ENCODE measurements around the gene DCST1. TPM values are rescaled to one million over a fixed set of nuclear protein-coding genes. Genes with fewer than 3 reads are reported as not detected.
A peak's percentile ranks its signal among the peaks of the same experiment; 100 is the strongest.

Gene DCST1
- total RNA-seq, 1 donor from 2014 or later, result not detected

GRCh38 chr1:154998818-154999570 is 34.6 kb upstream of the DCST1 start:
- peak; percentile 83 for TF ChIP-seq CTCF (IDR thresholded peaks at IDR 0.05; ENCODE audit: unreplicated experiment)
- Mint-ChIP-seq H3K9me3 (ENCODE audit: unreplicated experiment) (no peaks in the 10 kb centered on the region), H3K4me3 (ENCODE audit: unreplicated experiment) (peak overlapping the region; percentile 77), H3K36me3 (ENCODE audit: low read depth, unreplicated experiment) (no peaks in the 10 kb centered on the region), H3K27ac (ENCODE audit: unreplicated experiment) (peak overlapping the region; percentile 45), H3K4me1 (ENCODE audit: unreplicated experiment) (peaks cover 21% of the 10 kb centered on the region), H3K27me3 (ENCODE audit: unreplicated experiment) (peaks cover 10% of the 10 kb centered on the region)
- DNase-seq (ENCODE audit: low spot score), result peak; percentile 74

DNA sequence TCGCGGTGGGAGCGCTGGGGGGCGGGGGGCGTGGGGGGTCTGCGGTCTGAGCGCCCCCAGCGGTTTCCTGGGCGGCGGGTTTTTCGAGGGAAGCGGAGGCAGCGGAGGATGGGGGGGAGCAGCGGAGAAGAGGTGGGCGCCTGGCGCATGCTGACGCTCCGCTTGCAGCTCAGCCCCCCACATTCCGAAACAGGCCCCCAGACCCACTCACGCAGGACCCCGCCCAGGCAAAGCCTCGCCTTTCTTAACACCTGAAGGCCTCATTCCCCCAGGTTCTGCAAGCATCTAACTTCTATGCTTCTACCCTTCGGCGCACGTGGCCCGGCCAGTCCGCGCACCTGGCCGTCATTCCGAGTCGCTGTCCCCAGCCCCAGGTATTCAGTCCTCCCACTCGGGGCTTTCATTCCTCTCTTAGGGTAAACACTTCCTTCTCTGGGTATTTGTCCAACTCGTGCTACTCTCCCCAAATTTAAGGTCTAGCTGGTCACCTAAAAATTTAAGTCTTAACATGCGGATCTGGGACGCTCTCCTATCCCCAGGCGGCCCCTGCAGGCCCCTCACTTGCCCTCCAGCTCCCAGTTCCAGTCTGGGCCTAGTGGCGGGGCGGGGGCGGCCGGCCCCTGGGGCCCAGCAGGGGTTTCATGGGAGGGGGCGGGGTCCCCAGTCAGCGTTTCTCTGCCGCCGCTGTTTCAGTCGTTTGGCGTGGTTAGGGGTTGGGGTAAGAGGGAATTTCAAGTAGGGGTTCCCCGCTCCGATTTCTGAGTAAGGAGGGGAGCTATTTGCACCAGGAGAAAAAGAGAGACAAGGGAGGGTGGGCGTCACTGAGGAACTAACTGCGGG is 33.8 kb upstream of the DCST1 start:
- Mint-ChIP-seq H3K4me3 (ENCODE audit: unreplicated experiment) (peak overlapping the region; percentile 91), H3K4me1 (ENCODE audit: unreplicated experiment) (peaks cover 22% of the 10 kb centered on the region), H3K27me3 (ENCODE audit: unreplicated experiment) (peaks cover 13% of the 10 kb centered on the region), H3K36me3 (ENCODE audit: low read depth, unreplicated experiment) (no peaks in the 10 kb centered on the region), H3K9me3 (ENCODE audit: unreplicated experiment) (no peaks in the 10 kb centered on the region), H3K27ac (ENCODE audit: unreplicated experiment) (peak overlapping the region; percentile 87)
- DNase-seq (ENCODE audit: low spot score), result peak; percentile 46
- TF ChIP-seq CTCF (IDR thresholded peaks at IDR 0.05; ENCODE audit: unreplicated experiment), result no peak

DNA sequence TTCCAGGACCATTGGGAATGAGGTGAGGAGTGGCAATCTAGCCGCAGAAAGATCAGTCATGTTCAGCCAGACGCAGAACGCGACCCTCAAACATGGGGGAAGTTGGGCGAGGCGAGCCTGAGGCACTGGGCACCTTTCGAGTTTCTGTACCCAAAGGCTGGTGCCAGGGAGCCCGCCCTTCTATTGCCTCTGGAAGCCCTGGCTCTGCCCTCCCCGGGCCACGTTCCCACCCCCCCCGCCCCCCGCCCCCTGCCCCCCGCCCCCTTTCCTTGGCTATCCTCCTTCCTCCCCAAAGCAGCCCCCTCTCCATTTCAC is 33.3 kb upstream of the DCST1 start:
- H3K9me3 Mint-ChIP-seq (ENCODE audit: unreplicated experiment), result no peaks in the 10 kb centered on the region
- peak overlapping the region; percentile 87 for H3K27ac Mint-ChIP-seq (ENCODE audit: unreplicated experiment)
- H3K27me3 Mint-ChIP-seq (ENCODE audit: unreplicated experiment), result peaks cover 13% of the 10 kb centered on the region
- H3K4me3 Mint-ChIP-seq (ENCODE audit: unreplicated experiment), result peak overlapping the region; percentile 91
- peak; percentile 31 for DNase-seq (ENCODE audit: low spot score)
- no peak for TF ChIP-seq CTCF (IDR thresholded peaks at IDR 0.05; ENCODE audit: unreplicated experiment)
- H3K4me1 Mint-ChIP-seq (ENCODE audit: unreplicated experiment), result peaks cover 19% of the 10 kb centered on the region
- H3K36me3 Mint-ChIP-seq (ENCODE audit: low read depth, unreplicated experiment), result no peaks in the 10 kb centered on the region

DNA sequence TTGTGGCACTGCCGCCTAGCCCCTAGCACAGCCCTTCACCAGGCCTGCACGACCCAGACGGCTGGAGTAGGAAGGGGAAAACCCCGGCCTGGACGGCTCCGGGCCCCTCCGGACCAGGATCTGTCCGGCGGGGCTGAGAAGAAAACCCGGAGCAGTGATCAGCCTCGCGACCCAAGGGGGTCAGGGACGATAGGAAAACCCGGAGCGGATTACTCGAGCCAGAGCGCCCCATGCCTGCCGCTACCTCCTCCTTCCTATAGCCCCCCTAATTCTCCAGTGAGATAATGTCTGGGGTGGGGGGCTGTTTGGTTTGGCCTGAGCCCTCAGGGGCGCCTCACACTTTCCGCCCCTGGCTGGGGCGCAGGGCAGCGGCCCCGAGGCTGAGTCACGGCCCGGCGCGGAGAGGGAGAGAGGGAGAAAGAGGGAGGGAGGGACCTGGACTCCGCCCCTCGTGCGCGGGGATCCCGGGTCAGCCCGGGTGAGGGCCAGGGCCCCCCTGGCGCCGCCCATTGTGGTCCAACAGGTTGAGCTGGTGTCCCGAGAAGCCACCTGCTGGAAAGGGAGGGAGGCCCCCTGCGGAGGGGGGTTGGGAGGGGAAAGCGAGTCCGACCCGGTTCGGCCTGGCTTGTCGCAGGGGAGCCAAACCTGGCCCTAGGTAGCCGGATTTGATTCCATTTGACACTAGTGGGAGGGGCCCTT is 32.7 kb upstream of the DCST1 start:
- no peak overlapping the region for H3K27ac Mint-ChIP-seq (ENCODE audit: unreplicated experiment)
- peak overlapping the region; percentile 84 for H3K4me3 Mint-ChIP-seq (ENCODE audit: unreplicated experiment)
- peaks cover 22% of the 10 kb centered on the region for H3K4me1 Mint-ChIP-seq (ENCODE audit: unreplicated experiment)
- H3K27me3 Mint-ChIP-seq (ENCODE audit: unreplicated experiment), result peaks cover 13% of the 10 kb centered on the region
- no peaks in the 10 kb centered on the region for H3K9me3 Mint-ChIP-seq (ENCODE audit: unreplicated experiment)
- DNase-seq (ENCODE audit: low spot score), result peak; percentile 82
- no peaks in the 10 kb centered on the region for H3K36me3 Mint-ChIP-seq (ENCODE audit: low read depth, unreplicated experiment)
- TF ChIP-seq CTCF (IDR thresholded peaks at IDR 0.05; ENCODE audit: unreplicated experiment), result no peak
